Naive B cell (primary cell): ENCODE data around the gene CAMTA1. TPM values are rescaled to one million over a fixed set of nuclear protein-coding genes. Genes with fewer than 3 reads are reported as not detected.
A peak's percentile ranks its signal among the peaks of the same experiment; 100 is the strongest.
"Not testable (repeated sequence)": the region's sequence is repeated elsewhere in the genome, so short reads cannot be mapped to it uniquely, and the experiment has no call there.

ENCODE experiments used
- ATAC-seq, 2 donors: fragments of 150-1000 bp; cut with Tn5 transposase; 2 replicates each; pipeline ENCODE4 v1.10.0; 2021; ENCODE audit warnings: low read depth in 2 of 2, mild to moderate bottlenecking in 2 of 2, moderate library complexity in 2 of 2
- DNase-seq: peaks from one replicate; pipeline ENCODE4 v3.0.0; 2022
- H3K27ac Mint-ChIP-seq, 6 donors: one replicate each; pipeline ENCODE4 v1.8.0; 2020 to 2022; ENCODE audit warnings: mild to moderate bottlenecking in 6 of 6, mixed read lengths in 6 of 6, moderate library complexity in 5 of 6, inconsistent platforms in 2 of 6
- H3K27me3 Mint-ChIP-seq, 3 donors: one replicate each; pipeline ENCODE4 v1.8.0; 2021 to 2022; ENCODE audit warnings: mixed read lengths in 3 of 3, mild to moderate bottlenecking in 1 of 3
- H3K36me3 Mint-ChIP-seq, 2 donors: one replicate each; pipeline ENCODE4 v1.8.0; 2020 to 2022; ENCODE audit warnings: mixed read lengths in 2 of 2, inconsistent platforms in 1 of 2, mild to moderate bottlenecking in 1 of 2
- H3K4me1 Mint-ChIP-seq, 3 donors: one replicate each; pipeline ENCODE4 v1.8.0; 2020 to 2022; ENCODE audit warnings: mixed read lengths in 3 of 3, inconsistent platforms in 1 of 3, mild to moderate bottlenecking in 1 of 3, moderate library complexity in 1 of 3
- H3K4me3 Mint-ChIP-seq, 8 donors: one replicate each; pipeline ENCODE4 v1.8.0; 2020 to 2022; ENCODE audit warnings: mild to moderate bottlenecking in 8 of 8, mixed read lengths in 8 of 8, moderate library complexity in 8 of 8, inconsistent platforms in 2 of 8
- H3K9me3 Mint-ChIP-seq, 7 donors: one replicate each; pipeline ENCODE4 v1.8.0; 2020 to 2022; ENCODE audit warnings: mixed read lengths in 7 of 7, mild to moderate bottlenecking in 5 of 7, inconsistent platforms in 2 of 7, moderate library complexity in 1 of 7
- polyA plus RNA-seq, 6 donors: library from polyadenylated mRNA; unstranded; fragments of 300-500 nt; fragmentation: Illumina TruSeq; gene quantifications; one replicate each; pipeline ENCODE4 v1.2.3, GENCODE V29; 2021; ENCODE audit warnings: low read depth in 6 of 6

CAMTA1 gene
- polyA plus RNA-seq, 6 donors from 2014 or later = 75.4 to 140 (median 88.8) TPM

GRCh38 chr1:6824665-6825368, 39.6 kb downstream of the CAMTA1 start:
- no peak for ATAC-seq
- Mint-ChIP-seq H3K27ac (peak overlapping the region in 1 of 6 donors; percentile 28), H3K4me3 (no peak overlapping the region), H3K9me3 (no peaks in the 10 kb centered on the region), H3K4me1 (peaks cover 27 to 35% (median 31%) of the 10 kb centered on the region in 3 donors), H3K36me3 (peaks cover 0 to 18% of the 10 kb centered on the region in 2 donors), H3K27me3 (no peaks in the 10 kb centered on the region)
- no peak for DNase-seq

- Mint-ChIP-seq H3K27me3 (no peaks in the 10 kb centered on the region), H3K27ac (peak overlapping the region in 1 of 6 donors; percentile 42), H3K36me3 (peaks cover 0 to 18% of the 10 kb centered on the region in 2 donors), H3K4me3 (no peak overlapping the region), H3K4me1 (peaks cover 17 to 25% (median 21%) of the 10 kb centered on the region in 3 donors), H3K9me3 (no peaks in the 10 kb centered on the region)
- ATAC-seq (no peak), DNase-seq (no peak)
Observed at GRCh38 chr1:6825828-6826227, 40.6 kb downstream of the CAMTA1 start.

- H3K4me3 Mint-ChIP-seq = no peak overlapping the region
- H3K27me3 Mint-ChIP-seq = no peaks in the 10 kb centered on the region
- H3K4me1 Mint-ChIP-seq = peaks cover 11 to 21% (median 15%) of the 10 kb centered on the region in 3 donors
- H3K36me3 Mint-ChIP-seq = peaks cover 0 to 18% of the 10 kb centered on the region in 2 donors
- no peak for DNase-seq
- peak overlapping the region in 1 of 6 donors; percentile 24 for H3K27ac Mint-ChIP-seq
- H3K9me3 Mint-ChIP-seq = no peaks in the 10 kb centered on the region
- no peak for ATAC-seq
Observed at GRCh38 chr1:6827079-6827478, 41.8 kb downstream of the CAMTA1 start.

- DNase-seq = no peak
- no peak for ATAC-seq
- Mint-ChIP-seq H3K27ac (peak overlapping the region in 2 of 6 donors; percentile 8 to 51), H3K36me3 (peaks cover 0 to 20% of the 10 kb centered on the region in 2 donors), H3K4me3 (no peak overlapping the region), H3K4me1 (peaks cover 8 to 22% (median 13%) of the 10 kb centered on the region in 3 donors), H3K9me3 (no peaks in the 10 kb centered on the region), H3K27me3 (no peaks in the 10 kb centered on the region)
Observed at GRCh38 chr1:6827630-6828165, 42.4 kb downstream of the CAMTA1 start.

- peak overlapping the region in 1 of 8 donors; percentile 70 for H3K4me3 Mint-ChIP-seq
- DNase-seq (no peak), ATAC-seq (no peak)
- no peaks in the 10 kb centered on the region for H3K27me3 Mint-ChIP-seq
- H3K4me1 Mint-ChIP-seq = peaks cover 2 to 15% (median 11%) of the 10 kb centered on the region in 3 donors
- peaks cover 7 to 20% of the 10 kb centered on the region in 2 donors for H3K36me3 Mint-ChIP-seq
- H3K9me3 Mint-ChIP-seq = no peaks in the 10 kb centered on the region
- no peak overlapping the region for H3K27ac Mint-ChIP-seq
Observed at GRCh38 chr1:6831366-6831765, 46.1 kb downstream of the CAMTA1 start.

- Mint-ChIP-seq H3K36me3 (peaks cover 9 to 21% of the 10 kb centered on the region in 2 donors), H3K27ac (peak overlapping the region in 1 of 6 donors; percentile 13), H3K4me1 (peaks cover 2 to 15% (median 11%) of the 10 kb centered on the region in 3 donors)
- not testable (repeated sequence) for ATAC-seq, H3K9me3 Mint-ChIP-seq, H3K4me3 Mint-ChIP-seq, DNase-seq, H3K27me3 Mint-ChIP-seq
Observed at GRCh38 chr1:6832006-6832405, 46.8 kb downstream of the CAMTA1 start.

- H3K4me1 Mint-ChIP-seq = peaks cover 2 to 12% (median 8%) of the 10 kb centered on the region in 3 donors
Observed at GRCh38 chr1:6832531-6833188, 47.4 kb downstream of the CAMTA1 start.

GRCh38 chr1:6833804-6834203, 48.5 kb downstream of the CAMTA1 start:
- ATAC-seq (no peak), DNase-seq (no peak)
- no peak overlapping the region for H3K4me3 Mint-ChIP-seq
- no peaks in the 10 kb centered on the region for H3K9me3 Mint-ChIP-seq
- peaks cover 2 to 7% (median 3%) of the 10 kb centered on the region in 3 donors for H3K4me1 Mint-ChIP-seq
- H3K36me3 Mint-ChIP-seq = peaks cover 9 to 22% of the 10 kb centered on the region in 2 donors
- peak overlapping the region in 1 of 6 donors; percentile 12 for H3K27ac Mint-ChIP-seq
- no peaks in the 10 kb centered on the region for H3K27me3 Mint-ChIP-seq

More at GRCh38 chr1:6832531-6833188, 47.4 kb downstream of the CAMTA1 start:
- H3K9me3 Mint-ChIP-seq = no peaks in the 10 kb centered on the region
- ATAC-seq (no peak), DNase-seq (no peak)
- H3K36me3 Mint-ChIP-seq = peaks cover 9 to 18% of the 10 kb centered on the region in 2 donors
- H3K27me3 Mint-ChIP-seq = no peaks in the 10 kb centered on the region
- H3K27ac Mint-ChIP-seq = peak overlapping the region in 1 of 6 donors; percentile 47
- H3K4me3 Mint-ChIP-seq = no peak overlapping the region

GRCh38 chr1:6834366-6834765, 49.1 kb downstream of the CAMTA1 start:
- peak overlapping the region in 1 of 8 donors; percentile 64 for H3K4me3 Mint-ChIP-seq
- peaks cover 11 to 21% of the 10 kb centered on the region in 2 donors for H3K36me3 Mint-ChIP-seq
- H3K27me3 Mint-ChIP-seq = no peaks in the 10 kb centered on the region
- H3K9me3 Mint-ChIP-seq = no peaks in the 10 kb centered on the region
- peak overlapping the region in 2 of 6 donors; percentile 49 to 83 for H3K27ac Mint-ChIP-seq
- H3K4me1 Mint-ChIP-seq = peaks cover 2 to 8% (median 5%) of the 10 kb centered on the region in 3 donors
- no peak for DNase-seq
- no peak for ATAC-seq

GRCh38 chr1:6835139-6835538, 49.9 kb downstream of the CAMTA1 start:
- Mint-ChIP-seq H3K9me3 (no peaks in the 10 kb centered on the region), H3K27ac (peak overlapping the region in 1 of 6 donors; percentile 49), H3K27me3 (no peaks in the 10 kb centered on the region), H3K36me3 (peaks cover 18 to 23% of the 10 kb centered on the region in 2 donors), H3K4me3 (no peak overlapping the region), H3K4me1 (peaks cover 5 to 15% (median 10%) of the 10 kb centered on the region in 3 donors)
- DNase-seq = no peak
- no peak for ATAC-seq

- H3K4me1 Mint-ChIP-seq = peaks cover 12 to 25% (median 18%) of the 10 kb centered on the region in 3 donors
- ATAC-seq = no peak
- no peaks in the 10 kb centered on the region for H3K27me3 Mint-ChIP-seq
- peaks cover 0 to 17% (median 11%) of the 10 kb centered on the region in 7 donors for H3K9me3 Mint-ChIP-seq
- peaks cover 51 to 62% of the 10 kb centered on the region in 2 donors for H3K36me3 Mint-ChIP-seq
- H3K27ac Mint-ChIP-seq = no peak overlapping the region
- no peak for DNase-seq
- H3K4me3 Mint-ChIP-seq = no peak overlapping the region
Observed at GRCh38 chr1:6842301-6842700, 57.0 kb downstream of the CAMTA1 start.

- DNase-seq, H3K27ac Mint-ChIP-seq, H3K4me3 Mint-ChIP-seq, H3K27me3 Mint-ChIP-seq, ATAC-seq: not testable (repeated sequence)
- Mint-ChIP-seq H3K4me1 (peaks cover 5 to 26% (median 6%) of the 10 kb centered on the region in 3 donors), H3K9me3 (peaks cover 0 to 17% (median 11%) of the 10 kb centered on the region in 7 donors), H3K36me3 (peaks cover 44 to 66% of the 10 kb centered on the region in 2 donors)
Observed at GRCh38 chr1:6845786-6846185, 60.5 kb downstream of the CAMTA1 start.

GRCh38 chr1:6848816-6849215, 63.6 kb downstream of the CAMTA1 start:
- peaks cover 0 to 22% (median 5%) of the 10 kb centered on the region in 3 donors for H3K4me1 Mint-ChIP-seq
- DNase-seq (no peak), ATAC-seq (no peak)
- H3K4me3 Mint-ChIP-seq = no peak overlapping the region
- H3K27me3 Mint-ChIP-seq = no peaks in the 10 kb centered on the region
- H3K36me3 Mint-ChIP-seq = peaks cover 55 to 74% of the 10 kb centered on the region in 2 donors
- peaks cover 0 to 24% (median 16%) of the 10 kb centered on the region in 7 donors for H3K9me3 Mint-ChIP-seq
- peak overlapping the region in 3 of 6 donors; percentile 9 to 40 (median 29) for H3K27ac Mint-ChIP-seq
